Ascending aorta (tissue), 2 donors: ENCODE data around the gene AMPD3. TPM values are rescaled to one million over a fixed set of nuclear protein-coding genes. Genes with fewer than 3 reads are reported as not detected.

Experiments used
- DNase-seq, 2 donors: peaks; one replicate each; pipeline ENCODE4 v3.0.0-alpha.2; 2019; ENCODE audit warnings: low spot score in 2 of 2
- H3K27ac ChIP-seq, 2 donors: fragments of 200-600 bp; sonication (generic); one replicate each; pipeline ENCODE4 v1.5.1; 2016 to 2017; ENCODE audit warnings: mild to moderate bottlenecking in 1 of 2
- H3K27me3 ChIP-seq: fragments of 200-600 bp; sonication (generic); one replicate; pipeline ENCODE4 v1.5.1; 2017
- H3K36me3 ChIP-seq, 2 donors: fragments of 200-600 bp; sonication (generic); one replicate each; pipeline ENCODE4 v1.5.1; 2016
- H3K4me1 ChIP-seq, 2 donors: fragments of 200-600 bp; sonication (generic); one replicate each; pipeline ENCODE4 v1.5.1; 2016 to 2017; ENCODE audit warnings: mild to moderate bottlenecking in 1 of 2
- H3K4me3 ChIP-seq, 2 donors: fragments of 200-600 bp; sonication (generic); one replicate each; pipeline ENCODE4 v1.5.1; 2016 to 2017; ENCODE audit warnings: mild to moderate bottlenecking in 1 of 2
- H3K9me3 ChIP-seq, 2 donors: fragments of 200-600 bp; sonication (generic); one replicate each; pipeline ENCODE4 v1.5.1; 2016
- CTCF ChIP-seq, 3 experiments: fragments of 200-600 bp in 2 of 3; fragments of 450-650 bp in 1 of 3; sonication (generic) in 2 of 3; IDR thresholded peaks; one replicate each; pipeline ENCODE4 v1.5.1; 2016 to 2019; ENCODE audit warnings: antibody characterized with exemption in 3 of 3, mild to moderate bottlenecking in 1 of 3, moderate library complexity in 1 of 3
- intact Hi-C: fragments of 100-400 bp; cut with DNase I; formaldehyde crosslinking; loops from one replicate; pipeline ENCODE4 v1.15.1; 2023
- total RNA-seq: library from RNA; depleted of rRNA; stranded (reverse); fragments of >200 nt; gene quantifications from one replicate; pipeline ENCODE4 v1.1.0, GENCODE V29; 2016

Gene AMPD3
- total RNA-seq, 1 donor from 2014 or later = 2.3 TPM

GRCh38 chr11:10502065-10502680, 47.1 kb downstream of the AMPD3 start:
- Histone ChIP-seq H3K9me3 (no peaks in the 10 kb centered on the region), H3K4me3 (no peak overlapping the region), H3K27me3 (no peaks in the 10 kb centered on the region), H3K36me3 (peaks cover 0 to 4% of the 10 kb centered on the region in 2 donors), H3K27ac (no peak overlapping the region), H3K4me1 (no peaks in the 10 kb centered on the region)
- no peak for DNase-seq
- TF ChIP-seq CTCF (IDR thresholded peaks at IDR 0.05) = no peak
- intact Hi-C loops = no loop called here

- intact Hi-C loops = no loop called here
- TF ChIP-seq CTCF (IDR thresholded peaks at IDR 0.05) = no peak
- no peaks in the 10 kb centered on the region for H3K27me3 ChIP-seq
- DNase-seq = no peak
- H3K36me3 ChIP-seq = peaks cover 0 to 4% of the 10 kb centered on the region in 2 donors
- no peak overlapping the region for H3K27ac ChIP-seq
- no peaks in the 10 kb centered on the region for H3K4me1 ChIP-seq
- H3K9me3 ChIP-seq = no peaks in the 10 kb centered on the region
- H3K4me3 ChIP-seq = no peak overlapping the region
These were observed 47.7 kb downstream of the AMPD3 start for GRCh38 chr11:10502770-10503169.

- Histone ChIP-seq H3K27me3 (no peaks in the 10 kb centered on the region), H3K9me3 (no peaks in the 10 kb centered on the region), H3K4me1 (no peaks in the 10 kb centered on the region), H3K4me3 (no peak overlapping the region), H3K36me3 (peaks cover 0 to 4% of the 10 kb centered on the region in 2 donors), H3K27ac (no peak overlapping the region)
- TF ChIP-seq CTCF (IDR thresholded peaks at IDR 0.05) = no peak
- intact Hi-C loops = no loop called here
- DNase-seq = no peak
These were observed 48.2 kb downstream of the AMPD3 start for GRCh38 chr11:10503221-10503620.

GRCh38 chr11:10503777-10504480, 48.9 kb downstream of the AMPD3 start:
- no peaks in the 10 kb centered on the region for H3K27me3 ChIP-seq
- peaks cover 0 to 4% of the 10 kb centered on the region in 2 donors for H3K36me3 ChIP-seq
- intact Hi-C loops = no loop called here
- no peaks in the 10 kb centered on the region for H3K4me1 ChIP-seq
- TF ChIP-seq CTCF (IDR thresholded peaks at IDR 0.05) = no peak
- no peaks in the 10 kb centered on the region for H3K9me3 ChIP-seq
- DNase-seq = no peak
- H3K27ac ChIP-seq = no peak overlapping the region
- no peak overlapping the region for H3K4me3 ChIP-seq

- DNase-seq = no peak
- H3K27ac ChIP-seq = no peak overlapping the region
- intact Hi-C loops = no loop called here
- peaks cover 0 to under 1% of the 10 kb centered on the region in 2 donors for H3K36me3 ChIP-seq
- no peaks in the 10 kb centered on the region for H3K27me3 ChIP-seq
- H3K9me3 ChIP-seq = no peaks in the 10 kb centered on the region
- no peaks in the 10 kb centered on the region for H3K4me1 ChIP-seq
- H3K4me3 ChIP-seq = no peak overlapping the region
- no peak for TF ChIP-seq CTCF (IDR thresholded peaks at IDR 0.05)
These were observed 49.4 kb downstream of the AMPD3 start for GRCh38 chr11:10504490-10504889.
